ENCODE data around the gene SERP1.

SERP1 gene

DNA sequence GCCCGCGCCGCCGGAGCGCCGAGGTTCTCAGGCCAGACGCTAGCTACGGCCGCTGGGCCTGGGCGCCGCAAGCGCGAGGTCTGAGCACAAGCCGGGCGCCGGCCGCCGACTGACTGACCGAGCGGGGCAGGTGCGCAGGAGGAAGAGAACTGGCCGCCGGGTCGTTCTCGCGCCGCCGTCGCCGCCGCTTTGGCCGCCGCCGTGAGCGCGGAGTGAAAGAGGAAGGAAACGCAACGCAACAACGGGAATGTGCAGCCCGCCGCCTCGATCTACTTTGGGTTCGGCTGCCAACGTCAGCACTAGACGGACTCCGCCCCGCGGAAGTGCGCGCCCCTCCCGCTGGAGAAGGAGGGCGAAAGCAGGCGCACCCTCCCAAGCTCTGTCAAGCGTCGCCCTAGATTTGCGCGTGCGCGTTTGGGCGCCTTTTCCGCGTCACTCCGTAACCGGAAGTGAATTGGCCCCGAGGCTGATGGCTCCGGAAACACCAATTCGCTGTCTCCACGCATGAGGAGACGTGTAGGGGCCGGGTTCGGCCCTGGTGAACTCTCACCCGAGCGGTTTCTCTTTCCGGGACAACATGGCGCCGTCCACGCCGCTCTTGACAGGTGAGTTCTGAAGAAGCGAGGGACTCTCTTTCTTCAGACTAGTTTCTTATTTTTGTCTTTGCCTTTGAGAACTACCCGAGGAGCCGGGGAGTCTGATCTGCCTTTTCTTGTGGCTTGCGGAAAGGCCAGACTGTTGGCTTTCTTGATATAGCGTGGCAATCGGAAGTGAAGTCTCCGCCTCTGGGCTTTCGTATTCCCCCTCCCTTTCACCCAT is at the start of gene SERP1, which contains the start of gene EIF2A:
SERP1 (minus strand) TSS at position 271 of the 819 bp plus-strand sequence. CDS start 361 bp downstream, outside the sequence.
EIF2A (plus strand) TSS at position 562 of the 819 bp plus-strand sequence; CDS start at position 578, 16 bp downstream.
- peak; percentile 100 for DNase-seq

DNA sequence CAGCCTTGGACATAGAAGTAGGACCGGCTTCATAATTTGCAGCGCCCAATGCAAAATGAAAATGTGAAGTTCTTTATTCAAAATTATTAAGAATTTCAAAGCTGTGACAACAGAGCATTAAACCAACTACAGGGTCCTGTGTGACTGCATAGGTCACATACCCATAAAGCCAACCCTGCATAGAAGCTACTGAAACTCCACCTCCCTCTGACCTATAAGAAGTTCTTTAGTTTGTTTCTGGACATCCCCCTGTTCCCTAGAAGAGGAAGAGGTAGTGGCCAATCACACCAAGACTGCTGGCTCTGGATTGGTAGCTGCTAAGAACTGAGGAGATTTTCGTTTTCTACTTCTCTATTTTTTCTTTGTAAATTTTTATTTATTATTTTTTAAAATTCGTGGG is 47.9 kb upstream of the SERP1 start:
- no peak for DNase-seq

- DNase-seq, result no peak
Observed at GRCh38 chr3:150589759-150590158, 43.5 kb upstream of the SERP1 start.

GRCh38 chr3:150588027-150588830 is 41.9 kb upstream of the SERP1 start:
- DNase-seq, result no peak

DNA sequence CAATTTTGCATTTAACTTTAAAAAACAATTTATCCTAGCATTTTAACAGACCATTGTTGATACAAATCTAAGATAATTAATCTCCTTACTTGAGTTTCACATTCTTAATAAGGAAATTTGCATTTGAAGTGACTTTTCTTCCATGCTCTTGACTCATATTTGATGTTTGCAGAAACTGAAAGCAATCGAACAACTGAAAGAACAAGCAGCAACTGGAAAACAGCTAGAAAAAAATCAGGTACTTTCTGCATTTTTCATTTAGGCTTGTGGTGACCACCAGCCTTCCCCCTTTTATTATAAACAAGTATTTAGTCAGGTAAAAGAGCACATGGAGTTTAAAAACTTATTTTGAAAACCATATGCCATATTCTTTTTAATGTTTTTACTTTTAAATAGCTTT is 36.7 kb upstream of the SERP1 start:
- no peak for DNase-seq

DNA sequence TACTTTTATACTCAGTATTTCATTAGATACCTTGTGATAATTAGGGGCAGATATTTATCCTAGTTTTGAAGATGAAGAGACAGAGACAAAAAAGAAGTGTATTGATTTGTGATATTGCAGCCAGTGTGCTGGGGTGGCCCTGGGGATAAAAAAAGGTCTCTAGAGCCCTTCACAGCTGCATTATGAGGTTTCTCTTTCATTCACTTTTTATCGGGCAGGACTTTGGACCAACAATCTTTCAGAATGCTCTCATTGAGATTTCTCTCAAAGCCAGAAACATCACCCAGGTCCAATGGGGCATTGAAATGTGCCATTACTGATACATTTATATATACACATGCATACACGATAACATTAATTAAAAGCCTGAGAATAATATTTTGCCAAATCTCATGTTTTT is 36.3 kb upstream of the SERP1 start:
- no peak for DNase-seq

- DNase-seq, result no peak
Observed at GRCh38 chr3:150581174-150581573, 34.9 kb upstream of the SERP1 start.

- no peak for DNase-seq
Observed at GRCh38 chr3:150577855-150578254, 31.6 kb upstream of the SERP1 start.

- DNase-seq, result no peak
Observed at GRCh38 chr3:150567328-150567727, 21.0 kb upstream of the SERP1 start.

DNA sequence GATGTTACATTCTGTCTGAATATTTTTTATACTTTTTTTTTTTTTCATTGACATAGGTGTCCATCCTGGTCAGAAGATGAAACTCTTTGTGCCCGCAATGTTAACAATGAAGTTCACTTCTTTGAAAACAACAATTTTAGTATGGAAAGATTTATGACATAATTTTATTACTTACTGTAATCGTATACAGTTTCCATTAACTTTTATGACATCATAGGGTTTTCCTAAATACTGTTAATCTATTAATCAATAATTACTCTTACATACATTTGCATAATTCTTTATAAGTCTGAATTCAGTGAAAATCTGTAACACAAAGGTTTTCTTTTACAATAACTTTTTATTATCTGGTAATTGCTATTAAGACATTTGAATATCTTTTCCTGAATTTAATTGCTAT is 17.9 kb upstream of the SERP1 start:
- DNase-seq, result no peak

DNA sequence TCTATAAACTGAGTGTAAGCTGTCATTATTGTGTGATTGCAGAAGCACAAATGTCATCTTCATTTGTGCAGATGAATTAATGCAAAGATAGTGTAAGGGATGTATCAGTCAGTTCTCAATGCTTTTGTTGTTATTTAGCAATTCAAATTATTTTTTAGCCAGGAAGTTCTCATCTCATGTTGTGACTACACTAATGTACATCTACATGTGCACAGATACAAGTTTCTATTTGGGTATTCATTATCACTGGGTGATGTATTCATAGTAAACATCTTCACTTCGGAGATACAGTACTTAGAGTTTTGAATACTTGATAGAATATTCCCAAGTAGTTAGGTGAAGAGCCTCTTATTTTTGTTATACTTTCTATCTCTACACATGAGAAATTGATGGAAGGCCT is 11.4 kb upstream of the SERP1 start:
- no peak for DNase-seq

- no peak for DNase-seq
Observed at GRCh38 chr3:150556792-150557191, 10.5 kb upstream of the SERP1 start.

GRCh38 chr3:150555859-150556436 is 9.7 kb upstream of the SERP1 start:
- DNase-seq, result no peak

DNA sequence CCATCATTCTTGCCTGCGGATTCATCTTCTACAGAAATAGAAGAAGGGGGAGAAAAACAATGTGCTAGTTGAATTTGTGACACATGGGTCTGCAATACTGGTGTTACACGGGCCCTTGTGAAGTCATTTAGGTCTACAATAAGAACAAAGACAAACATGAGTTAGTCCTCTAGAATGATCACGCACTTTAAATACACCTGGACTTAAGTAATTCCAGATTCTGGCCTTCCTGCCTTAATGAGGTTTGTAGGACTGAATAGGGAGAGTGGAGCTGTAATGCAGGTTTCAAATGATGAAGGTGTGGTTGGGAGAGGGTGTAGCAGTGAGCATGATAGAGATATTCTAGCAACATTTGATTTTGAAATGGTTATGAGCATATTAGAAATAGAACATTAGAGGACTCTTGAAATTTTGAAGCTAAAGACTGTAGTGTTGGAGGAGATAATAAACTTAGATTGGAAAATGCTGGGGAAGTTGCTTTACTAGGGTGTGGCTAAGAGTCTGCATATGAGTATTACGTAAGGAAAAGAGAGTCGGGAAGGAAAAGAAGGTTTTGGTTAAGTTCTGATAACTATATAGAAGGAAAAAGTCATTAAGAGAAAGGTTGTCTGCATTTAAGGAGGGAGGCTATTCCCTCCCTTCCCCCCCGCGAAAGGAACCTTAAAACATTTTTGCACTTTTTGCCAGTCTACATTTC is 897 bp upstream of the SERP1 start:
- no peak for DNase-seq

GRCh38 chr3:150545419-150546225 is 674 bp downstream of the SERP1 start:
- peak; percentile 69 for DNase-seq

DNA sequence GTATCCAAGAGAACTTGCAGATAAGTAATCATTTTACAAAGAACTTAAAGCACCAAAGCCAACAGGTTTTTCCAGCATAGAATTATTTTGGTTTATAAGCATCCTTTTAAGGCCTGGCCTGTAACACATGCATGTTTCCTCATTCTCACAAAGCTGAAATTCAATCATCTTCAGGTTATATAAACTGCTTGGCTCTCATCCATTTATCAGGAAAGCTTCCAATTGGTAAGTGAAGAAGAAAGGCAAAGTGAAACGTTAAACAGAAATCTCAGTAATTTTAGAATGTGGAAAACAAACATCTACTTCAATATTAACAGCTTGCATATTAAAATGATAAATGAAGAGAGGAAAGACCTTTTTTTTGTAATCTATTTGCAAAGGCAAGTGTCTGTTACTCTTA is 1.6 kb downstream of the SERP1 start:
- DNase-seq, result no peak

DNA sequence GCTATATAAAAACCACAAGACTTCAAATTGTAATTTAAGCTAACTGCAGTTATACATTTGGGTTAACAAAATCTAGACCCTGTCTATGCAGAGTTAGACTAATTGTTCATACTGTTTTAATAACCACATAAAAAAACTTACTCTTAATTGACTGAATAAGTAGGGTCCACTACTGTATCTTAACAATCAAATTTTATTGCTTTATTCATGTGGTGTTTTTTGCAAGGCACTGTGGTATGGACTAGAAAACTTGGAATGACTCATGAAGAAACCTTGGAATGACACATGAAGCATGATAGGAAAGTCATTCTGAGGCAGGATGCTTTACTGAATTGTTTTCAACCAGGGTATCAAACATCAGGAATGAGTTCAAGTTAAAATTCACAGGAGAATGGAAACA is 2.3 kb downstream of the SERP1 start:
- no peak for DNase-seq

DNA sequence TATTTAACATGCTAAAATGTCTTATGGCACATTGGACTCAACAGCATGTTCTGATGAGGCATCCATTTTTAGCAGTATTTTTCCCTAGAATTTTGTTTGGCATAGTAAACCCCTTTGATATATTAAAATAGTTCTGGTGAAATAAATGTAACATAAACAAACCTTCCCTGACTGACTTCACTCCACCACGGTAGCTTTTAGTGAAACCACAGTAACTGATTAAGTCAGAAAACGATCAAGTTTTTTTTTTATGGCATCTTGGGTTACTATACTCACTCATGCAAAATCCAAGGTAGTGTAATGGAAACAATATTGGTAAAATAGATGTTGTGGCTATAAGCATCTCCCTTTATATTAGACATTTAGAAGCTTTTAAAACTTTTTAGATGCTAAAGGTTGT is 2.8 kb downstream of the SERP1 start:
- DNase-seq, result no peak

- DNase-seq, result no peak
Observed at GRCh38 chr3:150543128-150543527, 3.2 kb downstream of the SERP1 start.

GRCh38 chr3:150540991-150541390 is 5.3 kb downstream of the SERP1 start:
- no peak for DNase-seq

DNA sequence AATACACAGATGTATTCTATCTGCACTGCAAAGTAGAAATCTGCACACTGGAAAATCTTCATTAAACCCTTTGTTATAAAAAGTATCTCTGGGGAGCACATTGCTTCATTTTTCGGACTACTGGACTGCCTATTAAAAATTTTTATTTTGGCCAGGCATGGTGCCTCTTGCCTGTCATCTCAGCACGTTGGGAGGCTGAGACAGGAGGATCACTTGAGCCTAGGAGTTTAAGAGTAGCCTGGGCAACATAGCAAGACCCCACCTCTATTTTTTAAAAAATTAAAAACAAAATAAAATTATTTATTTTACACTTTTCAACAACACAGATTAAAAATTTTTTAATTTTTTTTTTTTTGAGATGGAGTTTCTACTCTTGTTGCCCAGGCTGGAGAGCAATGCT is 6.0 kb downstream of the SERP1 start:
- DNase-seq, result no peak
